ENCODE data around the gene CCDC9B.

- TF ChIP-seq CTCF (IDR thresholded peaks at IDR 0.05) (no peak), POLR2AphosphoS5 (IDR thresholded peaks at IDR 0.05) (no peak)
These were observed 52.8 kb downstream of the CCDC9B start for GRCh38 chr15:40287968-40288367.

Measured in prostate gland (tissue), 2 donors.